ENCODE data around the gene MAP1LC3B. TPM values are rescaled to one million over a fixed set of nuclear protein-coding genes. Genes with fewer than 3 reads are reported as not detected.
A peak's percentile ranks its signal among the peaks of the same experiment; 100 is the strongest.

MAP1LC3B gene
- total and polyA plus RNA-seq, 2 of the 8 experiments (the other 6 are each of a cell fraction or from before 2014, with no cell fraction given): 29.5 to 48.5 TPM

GRCh38 chr16:87360862-87361610 is 31.1 kb upstream of the MAP1LC3B start:
- H3K4ac ChIP-seq (replicated peaks; ENCODE audit: insufficient read length, low read depth, low read length): no peak overlapping the region
- no peaks in the 10 kb centered on the region for H3K23me2 ChIP-seq (ENCODE audit: low read depth, low read length)
- CTCF ChIA-PET (ENCODE audit: partially characterized antibody): interaction anchor here (0.6 to 1.5 kb wide), 2 partner anchors 14 to 34 kb away, joined by 3 read pairs; no protein-coding TSS in a partner anchor
- POLR2A ChIA-PET (ENCODE audit: partially characterized antibody): interaction anchor here (0.8 kb wide), 1 partner anchor 39 kb away, joined by 3 read pairs; no protein-coding TSS in a partner anchor
- H2BK15ac ChIP-seq (ENCODE audit: low read length): no peak overlapping the region
- H3K14ac ChIP-seq (ENCODE audit: insufficient read length): no peak overlapping the region
- WGBS, 2 experiments (ENCODE audit: extremely low coverage in 1 of 2, insufficient coverage in 1 of 2, insufficient read length in 1 of 2, insufficient replicate concordance in 2 of 2, low coverage in 1 of 2, low lambda C conversion rate in 2 of 2, missing lambda C conversion rate in 1 of 2): 87% methylated on average over 16 of the region's 16 CpGs; no CpG with 5 or more reads in 1 of the 2 experiments
- H2AFZ ChIP-seq (ENCODE audit: low read length): no peak overlapping the region
- H3K27ac ChIP-seq (ENCODE audit: low read depth, low read length): peak overlapping the region; percentile 66
- H4K20me1 ChIP-seq (replicated peaks in 1 of 2; ENCODE audit: control insufficient read depth in 1 of 2, insufficient read depth in 2 of 2, low read length in 2 of 2): peaks cover 5 to 14% of the 10 kb centered on the region in 2 experiments
- no peak overlapping the region; the same call in 1 of the 2 replicates for H4K8ac ChIP-seq (ENCODE audit: extremely low read depth, insufficient read depth, low read length)
- FAIRE-seq: no peak
- no peak overlapping the region for H3K4me3 ChIP-seq (ENCODE audit: extremely low read depth in 1 of 4, insufficient read depth in 2 of 4, low read depth in 3 of 4, low read length in 4 of 4)
- peaks cover 6% of the 10 kb centered on the region for H3K79me1 ChIP-seq (ENCODE audit: low read depth, low read length)
- H3K23ac ChIP-seq (ENCODE audit: insufficient read length): no peak overlapping the region
- no peak overlapping the region for H3K9ac ChIP-seq (replicated peaks in 1 of 4; ENCODE audit: extremely low read depth in 1 of 4, low read depth in 3 of 4, low read length in 3 of 4)
- H2BK12ac ChIP-seq (ENCODE audit: low read depth, low read length): no peak overlapping the region
- H3K56ac ChIP-seq (replicated peaks; ENCODE audit: insufficient read length, low read depth, low read length): no peak overlapping the region
- H3K79me2 ChIP-seq (ENCODE audit: control insufficient read depth in 1 of 2, insufficient read depth in 2 of 2, low read length in 2 of 2): no peaks in the 10 kb centered on the region; a peak in 1 of 4 replicates
- no peak overlapping the region for H3K18ac ChIP-seq (ENCODE audit: extremely low read depth, low read length)
- no peak overlapping the region for H2BK120ac ChIP-seq (replicated peaks; ENCODE audit: low read depth, low read length)
- H4K5ac ChIP-seq (ENCODE audit: insufficient read length, low read depth, low read length): no peak overlapping the region
- no peak overlapping the region; the same call in 1 of the 2 replicates for H2BK5ac ChIP-seq (ENCODE audit: low read depth, low read length)
- no peak for DNase-seq (ENCODE audit: low read depth in 1 of 2, low spot score in 2 of 2)
- H3K27me3 ChIP-seq (replicated peaks in 1 of 4; ENCODE audit: control insufficient read depth in 3 of 4, extremely low read depth in 1 of 4, insufficient read depth in 3 of 4, low read length in 3 of 4): no peaks in the 10 kb centered on the region
- peaks cover 0 to 4% (median 0%) of the 10 kb centered on the region in 4 experiments; a peak in 2 of 7 replicates for H3K4me1 ChIP-seq (replicated peaks in 1 of 4; ENCODE audit: control insufficient read depth in 3 of 4, insufficient read depth in 4 of 4, low read length in 3 of 4)
- no peak overlapping the region for H2AK5ac ChIP-seq (ENCODE audit: low read depth, low read length)
- H3K36me3 ChIP-seq (ENCODE audit: control insufficient read depth in 2 of 4, insufficient read depth in 4 of 4, low read length in 3 of 4): peaks cover 0 to 17% (median 9%) of the 10 kb centered on the region in 4 experiments; a peak in 5 of 8 replicates
- H3K9me3 ChIP-seq (ENCODE audit: insufficient read depth in 2 of 2, low read depth in 1 of 2, low read length in 1 of 2): no peaks in the 10 kb centered on the region
- H3K4me2 ChIP-seq (ENCODE audit: insufficient read depth in 1 of 2, low read depth in 2 of 2, low read length in 2 of 2): no peak overlapping the region
- no peak overlapping the region for H2BK20ac ChIP-seq (ENCODE audit: low read length)
- H4K91ac ChIP-seq (replicated peaks; ENCODE audit: insufficient read length, low read length): no peak overlapping the region
- TF ChIP-seq TEAD4 (IDR thresholded peaks at IDR 0.05; ENCODE audit: low read depth, low read length) (no peak), CTBP2 (IDR thresholded peaks at IDR 0.05; ENCODE audit: borderline replicate concordance, insufficient read depth, insufficient read length, low read length) (no peak), SUZ12 (IDR thresholded peaks at IDR 0.05; ENCODE audit: low read length) (no peak), SRF (IDR thresholded peaks at IDR 0.05; ENCODE audit: low read depth, low read length) (no peak), SIRT6 (IDR thresholded peaks at IDR 0.05; ENCODE audit: low read length) (no peak), RFX5 (IDR thresholded peaks at IDR 0.05; ENCODE audit: borderline replicate concordance, low read depth, low read length) (no peak), RAD21 (IDR thresholded peaks at IDR 0.05 in 1 of 2, conservative IDR thresholded peaks at IDR 0.05 in 1 of 2; ENCODE audit: low read depth in 2 of 2, low read length in 2 of 2) (no peak), POLR2AphosphoS5 (IDR thresholded peaks at IDR 0.05; ENCODE audit: low read depth, low read length) (no peak), MAX (IDR thresholded peaks at IDR 0.05) (no peak), ATF2 (IDR thresholded peaks at IDR 0.05; ENCODE audit: low read length) (no peak)
